Vagina (tissue), 2 donors: ENCODE measurements around the gene NLGN2. TPM values are rescaled to one million over a fixed set of nuclear protein-coding genes. Genes with fewer than 3 reads are reported as not detected.

Experiments
- DNase-seq, 2 donors: peaks; one replicate each; pipeline ENCODE4 v3.0.0-alpha.2; 2017; ENCODE audit errors: extremely low spot score in 2 of 2
- H3K27ac ChIP-seq: fragments of 200-600 bp; sonication (generic); one replicate; pipeline ENCODE4 v1.5.1; 2019
- H3K27me3 ChIP-seq: fragments of 200-600 bp; sonication (generic); one replicate; pipeline ENCODE4 v1.5.1; 2019
- H3K36me3 ChIP-seq, 2 donors: fragments of 200-600 bp; sonication (generic); one replicate each; pipeline ENCODE4 v1.5.1; 2017 to 2019
- H3K4me1 ChIP-seq: fragments of 200-600 bp; sonication (generic); one replicate; pipeline ENCODE4 v1.5.1; 2019
- H3K4me3 ChIP-seq, 2 donors: fragments of 200-600 bp; sonication (generic); 1 replicate in 1 of 2; 2 replicates in 1 of 2; pipeline ENCODE4 v1.5.1; 2016 to 2019
- H3K9me3 ChIP-seq: fragments of 200-600 bp; sonication (generic); one replicate; pipeline ENCODE4 v1.5.1; 2019
- CTCF ChIP-seq, 3 experiments: fragments of 450-650 bp in 2 of 3; fragments of 200-600 bp in 1 of 3; sonication (generic) in 1 of 3; IDR thresholded peaks; one replicate each; pipeline ENCODE4 v1.5.1; 2017 to 2019; ENCODE audit warnings: antibody characterized with exemption in 3 of 3, mild to moderate bottlenecking in 2 of 3, moderate library complexity in 2 of 3
- POLR2A ChIP-seq, 2 donors: fragments of 450-650 bp; IDR thresholded peaks; one replicate each; pipeline ENCODE4 v1.6.1; 2017; ENCODE audit warnings: antibody characterized with exemption in 2 of 2, mild to moderate bottlenecking in 2 of 2, moderate library complexity in 2 of 2
- POLR2AphosphoS5 ChIP-seq, 2 donors: sonication (generic); formaldehyde crosslinking; IDR thresholded peaks; one replicate each; pipeline ENCODE4 v1.9.0; 2017; ENCODE audit warnings: antibody characterized with exemption in 2 of 2, mild to moderate bottlenecking in 2 of 2, low read depth in 1 of 2; ENCODE audit not compliant: insufficient read depth in 1 of 2
- intact Hi-C: fragments of 100-400 bp; cut with DNase I; formaldehyde crosslinking; loops from one replicate; pipeline ENCODE4 v1.15.1; 2023
- total RNA-seq: library from RNA; depleted of rRNA; stranded (reverse); fragments of >200 nt; gene quantifications from one replicate; pipeline ENCODE4 v1.2.3, GENCODE V29; 2016

Gene NLGN2
- total RNA-seq, 1 donor from 2014 or later, result 25.5 TPM

DNA sequence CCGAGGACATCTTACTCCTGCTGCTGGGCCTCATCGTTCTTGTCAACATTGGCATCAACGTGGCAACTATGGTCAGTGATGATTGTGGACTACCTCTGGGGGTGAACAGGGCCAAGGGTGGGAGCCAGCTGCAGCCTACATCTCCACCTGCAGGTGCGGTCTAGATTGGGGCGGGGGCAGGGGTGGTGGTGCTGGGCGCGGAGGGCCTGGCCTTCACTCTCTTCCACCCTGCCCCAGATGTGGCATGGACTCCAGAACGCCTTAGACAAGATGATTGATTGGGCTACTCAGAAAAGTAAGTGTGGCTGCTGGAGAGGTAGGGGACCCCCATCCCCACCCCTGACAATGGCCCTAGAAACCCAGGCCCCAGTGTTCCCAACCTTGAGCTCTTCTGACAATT is 18.1 kb downstream of the NLGN2 start:
- no peaks in the 10 kb centered on the region for H3K36me3 ChIP-seq
- H3K4me3 ChIP-seq, result no peak overlapping the region
- intact Hi-C loops, result no loop called here
- H3K27ac ChIP-seq, result no peak overlapping the region
- no peak for TF ChIP-seq POLR2A (IDR thresholded peaks at IDR 0.05)
- TF ChIP-seq POLR2AphosphoS5 (IDR thresholded peaks at IDR 0.05; ENCODE audit: insufficient read depth in 1 of 2, low read depth in 1 of 2), result no peak
- no peak for TF ChIP-seq CTCF (IDR thresholded peaks at IDR 0.05)
- no peaks in the 10 kb centered on the region for H3K9me3 ChIP-seq
- no peaks in the 10 kb centered on the region for H3K4me1 ChIP-seq
- no peak for DNase-seq
- no peaks in the 10 kb centered on the region for H3K27me3 ChIP-seq

DNA sequence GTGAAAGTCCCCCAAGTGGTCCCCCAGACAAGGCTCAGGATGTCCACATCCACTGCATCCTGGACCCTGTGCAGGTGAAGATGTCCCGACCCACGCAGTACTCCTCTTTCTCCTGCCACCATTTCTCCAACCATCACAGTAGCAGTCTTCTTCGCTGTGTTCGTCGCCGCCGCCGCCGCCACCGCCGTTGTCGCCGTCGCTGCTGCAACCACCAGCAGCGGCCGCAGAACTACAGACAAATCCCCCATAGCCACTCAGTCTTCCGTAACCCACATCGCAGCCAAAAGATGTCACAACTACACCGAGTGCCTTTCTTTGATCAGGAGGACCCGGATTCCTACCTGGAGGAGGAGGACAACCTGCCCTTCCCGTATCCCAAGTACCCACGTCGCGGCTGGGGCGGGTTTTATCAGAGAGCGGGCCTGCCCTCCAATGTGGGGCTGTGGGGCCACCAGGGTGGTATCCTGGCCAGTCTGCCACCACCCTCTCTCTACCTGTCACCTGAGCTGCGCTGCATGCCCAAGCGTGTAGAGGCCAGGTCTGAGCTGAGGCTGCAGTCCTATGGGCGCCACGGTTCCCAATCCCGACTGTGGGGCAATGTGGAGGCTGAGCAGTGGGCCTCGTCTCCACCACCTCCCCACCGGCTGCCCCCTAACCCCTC is 18.7 kb downstream of the NLGN2 start:
- Histone ChIP-seq H3K4me3 (no peak overlapping the region), H3K4me1 (no peaks in the 10 kb centered on the region), H3K9me3 (no peaks in the 10 kb centered on the region), H3K36me3 (no peaks in the 10 kb centered on the region), H3K27ac (no peak overlapping the region), H3K27me3 (no peaks in the 10 kb centered on the region)
- no peak for TF ChIP-seq CTCF (IDR thresholded peaks at IDR 0.05)
- TF ChIP-seq POLR2AphosphoS5 (IDR thresholded peaks at IDR 0.05; ENCODE audit: insufficient read depth in 1 of 2, low read depth in 1 of 2), result no peak
- no peak for TF ChIP-seq POLR2A (IDR thresholded peaks at IDR 0.05)
- intact Hi-C loops, result no loop called here
- no peak for DNase-seq

DNA sequence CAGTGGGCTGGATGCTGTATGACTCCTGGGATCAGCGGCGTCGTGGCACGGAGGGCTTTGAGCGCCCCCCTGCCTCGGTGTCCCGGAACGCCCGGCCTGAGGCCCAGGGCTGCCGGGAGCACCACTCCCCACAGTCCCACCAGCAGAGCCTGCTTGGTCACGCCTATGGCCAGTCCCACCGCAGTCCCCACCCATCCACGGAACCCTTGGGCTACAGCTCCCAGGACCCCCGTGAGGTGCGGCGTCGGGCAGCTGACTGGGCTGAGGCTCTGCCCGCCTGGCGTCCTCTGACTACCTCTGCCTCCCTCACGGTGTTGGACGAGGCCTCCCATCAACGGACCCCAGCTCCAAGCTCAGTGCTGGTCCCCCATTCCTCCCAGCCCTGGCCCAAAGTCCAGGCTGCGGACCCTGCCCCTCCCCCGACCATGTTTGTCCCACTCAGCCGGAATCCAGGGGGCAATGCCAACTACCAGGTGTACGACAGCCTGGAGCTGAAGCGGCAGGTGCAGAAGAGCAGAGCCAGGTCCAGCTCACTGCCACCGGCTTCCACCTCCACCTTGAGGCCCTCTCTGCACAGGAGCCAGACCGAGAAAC is 19.3 kb downstream of the NLGN2 start:
- Histone ChIP-seq H3K27me3 (no peaks in the 10 kb centered on the region), H3K9me3 (no peaks in the 10 kb centered on the region), H3K36me3 (no peaks in the 10 kb centered on the region), H3K4me3 (no peak overlapping the region), H3K4me1 (no peaks in the 10 kb centered on the region), H3K27ac (no peak overlapping the region)
- no peak for TF ChIP-seq CTCF (IDR thresholded peaks at IDR 0.05)
- no peak for TF ChIP-seq POLR2AphosphoS5 (IDR thresholded peaks at IDR 0.05; ENCODE audit: insufficient read depth in 1 of 2, low read depth in 1 of 2)
- TF ChIP-seq POLR2A (IDR thresholded peaks at IDR 0.05), result no peak
- DNase-seq, result no peak
- intact Hi-C loops, result no loop called here

- Histone ChIP-seq H3K9me3 (no peaks in the 10 kb centered on the region), H3K4me1 (no peaks in the 10 kb centered on the region), H3K4me3 (no peak overlapping the region), H3K27ac (no peak overlapping the region), H3K36me3 (no peaks in the 10 kb centered on the region), H3K27me3 (no peaks in the 10 kb centered on the region)
- DNase-seq, result no peak
- TF ChIP-seq POLR2AphosphoS5 (IDR thresholded peaks at IDR 0.05; ENCODE audit: insufficient read depth in 1 of 2, low read depth in 1 of 2) (no peak), POLR2A (IDR thresholded peaks at IDR 0.05) (no peak)
- intact Hi-C loops, result no loop called here
Measured at GRCh38 chr17:7427549-7427948, 19.9 kb downstream of the NLGN2 start.

- no peaks in the 10 kb centered on the region for H3K9me3 ChIP-seq
- H3K4me1 ChIP-seq, result no peaks in the 10 kb centered on the region
- no peak for DNase-seq
- H3K4me3 ChIP-seq, result no peak within 1 kb of the TSS
- H3K36me3 ChIP-seq, result no peaks in the 10 kb centered on the region
- intact Hi-C loops, result no loop called here
- H3K27ac ChIP-seq, result no peak within 1 kb of the TSS
- TF ChIP-seq POLR2A (IDR thresholded peaks at IDR 0.05) (no peak), POLR2AphosphoS5 (IDR thresholded peaks at IDR 0.05; ENCODE audit: insufficient read depth in 1 of 2, low read depth in 1 of 2) (no peak), CTCF (IDR thresholded peaks at IDR 0.05) (no peak)
- H3K27me3 ChIP-seq, result no peaks in the 10 kb centered on the region
Measured at GRCh38 chr17:7428557-7428956, 20.9 kb downstream of the NLGN2 start, which contains the start of gene SPEM3. SPEM3 (plus strand) TSS chr17:7428857; CDS start chr17:7428903, 46 bp downstream.
